ENCODE data around the gene TBC1D22A. TPM values are rescaled to one million over a fixed set of nuclear protein-coding genes. Genes with fewer than 3 reads are reported as not detected.

Gene TBC1D22A
- polyA plus RNA-seq, 2 donors = 15.1 to 17.4 TPM

- Histone ChIP-seq H3K4me1 (ENCODE audit: control insufficient read depth in 2 of 2, insufficient read depth in 2 of 2, low read length in 1 of 2) (peaks cover 7 to 23% of the 10 kb centered on the region in 2 donors), H3K36me3 (ENCODE audit: control insufficient read depth in 2 of 2, insufficient read depth in 2 of 2, low read length in 1 of 2) (peaks cover 0 to 3% of the 10 kb centered on the region in 2 donors), H3K9me3 (ENCODE audit: control insufficient read depth in 2 of 2, insufficient read depth in 1 of 2, low read depth in 1 of 2, low read length in 1 of 2) (no peaks in the 10 kb centered on the region), H3K27me3 (ENCODE audit: control insufficient read depth in 1 of 2, insufficient read depth in 2 of 2, low read length in 2 of 2) (no peaks in the 10 kb centered on the region), H3K27ac (ENCODE audit: low read depth in 2 of 2, low read length in 1 of 2) (peak overlapping the region in 1 of 2 donors; percentile 19), H3K4me3 (ENCODE audit: low read depth in 1 of 2, low read length in 2 of 2) (no peak overlapping the region)
- WGBS, 2 donors = 82 to 87% methylated on average over 5 of the region's 5 CpGs
Measured at GRCh38 chr22:47125603-47126002, 363.2 kb downstream of the TBC1D22A start.

- H3K4me3 ChIP-seq (ENCODE audit: low read depth in 1 of 2, low read length in 2 of 2) = no peak overlapping the region
- H3K27me3 ChIP-seq (ENCODE audit: control insufficient read depth in 1 of 2, insufficient read depth in 2 of 2, low read length in 2 of 2) = no peaks in the 10 kb centered on the region
- H3K36me3 ChIP-seq (ENCODE audit: control insufficient read depth in 2 of 2, insufficient read depth in 2 of 2, low read length in 1 of 2) = peaks cover 0 to 3% of the 10 kb centered on the region in 2 donors
- no peak overlapping the region for H3K27ac ChIP-seq (ENCODE audit: low read depth in 2 of 2, low read length in 1 of 2)
- 94 to 95% methylated on average over 10 of the region's 10 CpGs for WGBS, 2 donors
- peaks cover 7 to 30% of the 10 kb centered on the region in 2 donors for H3K4me1 ChIP-seq (ENCODE audit: control insufficient read depth in 2 of 2, insufficient read depth in 2 of 2, low read length in 1 of 2)
- no peaks in the 10 kb centered on the region for H3K9me3 ChIP-seq (ENCODE audit: control insufficient read depth in 2 of 2, insufficient read depth in 1 of 2, low read depth in 1 of 2, low read length in 1 of 2)
Measured at GRCh38 chr22:47126344-47126811, 363.9 kb downstream of the TBC1D22A start.

- H3K36me3 ChIP-seq (ENCODE audit: control insufficient read depth in 2 of 2, insufficient read depth in 2 of 2, low read length in 1 of 2) = peaks cover 0 to under 1% of the 10 kb centered on the region in 2 donors
- WGBS, 2 donors = 90 to 92% methylated on average over 15 of the region's 15 CpGs
- no peak overlapping the region for H3K4me3 ChIP-seq (ENCODE audit: low read depth in 1 of 2, low read length in 2 of 2)
- no peaks in the 10 kb centered on the region for H3K9me3 ChIP-seq (ENCODE audit: control insufficient read depth in 2 of 2, insufficient read depth in 1 of 2, low read depth in 1 of 2, low read length in 1 of 2)
- H3K27ac ChIP-seq (ENCODE audit: low read depth in 2 of 2, low read length in 1 of 2) = peak overlapping the region in 1 of 2 donors; percentile 62
- no peaks in the 10 kb centered on the region for H3K27me3 ChIP-seq (ENCODE audit: control insufficient read depth in 1 of 2, insufficient read depth in 2 of 2, low read length in 2 of 2)
- H3K4me1 ChIP-seq (ENCODE audit: control insufficient read depth in 2 of 2, insufficient read depth in 2 of 2, low read length in 1 of 2) = peaks cover 7 to 31% of the 10 kb centered on the region in 2 donors
Measured at GRCh38 chr22:47127441-47127871, 365.0 kb downstream of the TBC1D22A start.

DNA sequence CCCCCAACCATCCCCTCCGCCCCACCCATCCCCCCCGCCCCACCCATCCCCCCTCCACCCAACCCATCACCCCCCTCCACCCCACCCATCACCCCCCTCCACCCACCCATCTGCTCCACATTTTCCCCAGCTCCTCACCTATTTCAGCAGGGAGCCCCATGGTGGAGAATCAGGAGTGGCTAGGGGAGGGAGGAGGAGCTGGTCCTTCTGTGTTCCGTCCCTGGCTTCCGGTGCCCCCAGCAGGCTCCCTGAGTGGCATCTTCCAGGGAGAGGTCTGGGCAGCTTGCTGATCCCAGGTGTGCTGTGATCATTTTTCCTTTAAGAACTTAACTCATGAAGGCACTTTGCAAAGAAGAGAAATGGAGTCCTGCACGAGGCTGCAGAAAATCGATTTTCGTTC is 365.8 kb downstream of the TBC1D22A start:
- Histone ChIP-seq H3K4me1 (ENCODE audit: control insufficient read depth in 2 of 2, insufficient read depth in 2 of 2, low read length in 1 of 2) (peaks cover 7 to 28% of the 10 kb centered on the region in 2 donors), H3K36me3 (ENCODE audit: control insufficient read depth in 2 of 2, insufficient read depth in 2 of 2, low read length in 1 of 2) (peaks cover 0 to 2% of the 10 kb centered on the region in 2 donors), H3K27ac (ENCODE audit: low read depth in 2 of 2, low read length in 1 of 2) (peak overlapping the region in 1 of 2 donors; percentile 64), H3K4me3 (ENCODE audit: low read depth in 1 of 2, low read length in 2 of 2) (no peak overlapping the region), H3K9me3 (ENCODE audit: control insufficient read depth in 2 of 2, insufficient read depth in 1 of 2, low read depth in 1 of 2, low read length in 1 of 2) (no peaks in the 10 kb centered on the region), H3K27me3 (ENCODE audit: control insufficient read depth in 1 of 2, insufficient read depth in 2 of 2, low read length in 2 of 2) (no peaks in the 10 kb centered on the region)
- 80 to 82% methylated on average over 5 to 6 of the region's 7 CpGs for WGBS, 2 donors

DNA sequence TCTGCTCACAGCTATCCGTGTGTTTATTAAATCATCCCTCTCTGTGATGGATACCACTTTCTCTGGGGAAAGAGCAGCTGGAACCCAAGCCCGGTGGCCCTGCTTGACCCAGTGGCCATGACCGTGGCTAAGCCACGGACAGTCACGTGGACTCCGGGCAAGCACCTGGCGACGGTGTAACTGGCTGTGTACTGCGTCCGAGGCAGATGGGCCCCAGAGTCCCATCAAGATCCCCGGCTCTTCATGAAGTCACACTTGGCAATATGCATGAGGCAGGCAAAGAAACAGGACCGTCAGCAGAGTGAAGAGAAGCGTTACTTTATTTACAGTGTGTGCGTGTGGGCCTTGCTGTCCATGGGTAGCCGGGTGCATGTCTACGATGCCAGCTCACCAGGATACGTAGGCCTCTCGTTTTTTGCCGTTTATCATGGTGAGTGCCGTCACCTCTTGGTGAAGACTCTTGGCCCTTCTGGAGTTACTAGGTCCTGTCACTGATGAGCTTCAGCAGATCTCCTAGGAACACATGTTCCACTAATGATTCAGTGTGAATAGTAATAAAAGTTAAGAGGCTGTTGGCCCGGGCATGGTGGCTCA is 366.3 kb downstream of the TBC1D22A start:
- H3K9me3 ChIP-seq (ENCODE audit: control insufficient read depth in 2 of 2, insufficient read depth in 1 of 2, low read depth in 1 of 2, low read length in 1 of 2) = no peaks in the 10 kb centered on the region
- 97 to 98% methylated on average over 21 of the region's 21 CpGs for WGBS, 2 donors
- H3K4me3 ChIP-seq (ENCODE audit: low read depth in 1 of 2, low read length in 2 of 2) = no peak overlapping the region
- H3K27me3 ChIP-seq (ENCODE audit: control insufficient read depth in 1 of 2, insufficient read depth in 2 of 2, low read length in 2 of 2) = no peaks in the 10 kb centered on the region
- H3K36me3 ChIP-seq (ENCODE audit: control insufficient read depth in 2 of 2, insufficient read depth in 2 of 2, low read length in 1 of 2) = peaks cover 0 to 2% of the 10 kb centered on the region in 2 donors
- peak overlapping the region in 1 of 2 donors; percentile 64 for H3K27ac ChIP-seq (ENCODE audit: low read depth in 2 of 2, low read length in 1 of 2)
- peaks cover 7 to 26% of the 10 kb centered on the region in 2 donors for H3K4me1 ChIP-seq (ENCODE audit: control insufficient read depth in 2 of 2, insufficient read depth in 2 of 2, low read length in 1 of 2)

DNA sequence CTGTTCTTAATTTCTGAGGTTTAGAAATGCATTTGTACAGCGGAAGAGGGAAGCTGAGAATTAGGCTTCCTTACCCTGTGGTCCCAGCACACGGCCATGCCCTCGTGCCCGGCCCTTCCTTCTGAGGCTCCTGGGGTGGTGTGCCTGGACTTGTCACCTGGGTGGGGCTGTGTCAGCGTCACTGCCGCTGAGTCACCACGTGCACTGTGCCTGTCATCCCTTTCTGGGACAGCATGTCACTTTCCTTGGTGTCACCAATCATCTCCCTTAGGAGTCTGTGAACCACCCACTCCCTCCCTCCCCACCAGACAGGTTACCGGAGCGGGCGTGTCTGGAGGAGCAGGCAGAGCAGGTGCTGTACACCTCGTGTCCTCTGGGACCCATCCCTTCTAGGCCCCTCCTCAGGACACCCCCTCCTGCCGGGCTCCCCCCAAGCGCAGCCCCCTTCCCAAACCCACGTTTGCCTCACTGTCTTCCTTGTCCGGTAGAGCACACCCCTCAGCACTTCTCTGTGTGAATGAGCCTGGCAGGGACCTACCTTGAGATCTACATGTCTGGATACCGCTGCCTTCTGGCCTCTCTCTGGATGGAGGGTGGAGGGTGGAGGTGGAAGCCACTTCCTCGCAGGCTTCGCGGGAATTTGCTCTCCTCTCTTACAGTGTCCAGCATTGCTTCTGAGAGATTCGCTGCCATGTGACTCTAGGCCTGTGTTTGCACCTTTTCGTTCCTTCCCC is 367.6 kb downstream of the TBC1D22A start:
- no peaks in the 10 kb centered on the region for H3K27me3 ChIP-seq (ENCODE audit: control insufficient read depth in 1 of 2, insufficient read depth in 2 of 2, low read length in 2 of 2)
- H3K36me3 ChIP-seq (ENCODE audit: control insufficient read depth in 2 of 2, insufficient read depth in 2 of 2, low read length in 1 of 2) = peaks cover 0 to 2% of the 10 kb centered on the region in 2 donors
- peak overlapping the region; percentile 87 to 93 for H3K27ac ChIP-seq (ENCODE audit: low read depth in 2 of 2, low read length in 1 of 2)
- no peak overlapping the region for H3K4me3 ChIP-seq (ENCODE audit: low read depth in 1 of 2, low read length in 2 of 2)
- H3K4me1 ChIP-seq (ENCODE audit: control insufficient read depth in 2 of 2, insufficient read depth in 2 of 2, low read length in 1 of 2) = peaks cover under 1 to 13% of the 10 kb centered on the region in 2 donors
- WGBS, 2 donors = 58 to 64% methylated on average over 21 of the region's 21 CpGs
- no peaks in the 10 kb centered on the region for H3K9me3 ChIP-seq (ENCODE audit: control insufficient read depth in 2 of 2, insufficient read depth in 1 of 2, low read depth in 1 of 2, low read length in 1 of 2)

GRCh38 chr22:47130883-47131631 is 368.6 kb downstream of the TBC1D22A start:
- peaks cover 0 to 2% of the 10 kb centered on the region in 2 donors for H3K36me3 ChIP-seq (ENCODE audit: control insufficient read depth in 2 of 2, insufficient read depth in 2 of 2, low read length in 1 of 2)
- H3K27me3 ChIP-seq (ENCODE audit: control insufficient read depth in 1 of 2, insufficient read depth in 2 of 2, low read length in 2 of 2) = no peaks in the 10 kb centered on the region
- no peak overlapping the region for H3K4me3 ChIP-seq (ENCODE audit: low read depth in 1 of 2, low read length in 2 of 2)
- peak overlapping the region; percentile 87 to 93 for H3K27ac ChIP-seq (ENCODE audit: low read depth in 2 of 2, low read length in 1 of 2)
- 92 to 93% methylated on average over 16 of the region's 16 CpGs for WGBS, 2 donors
- no peaks in the 10 kb centered on the region for H3K9me3 ChIP-seq (ENCODE audit: control insufficient read depth in 2 of 2, insufficient read depth in 1 of 2, low read depth in 1 of 2, low read length in 1 of 2)
- H3K4me1 ChIP-seq (ENCODE audit: control insufficient read depth in 2 of 2, insufficient read depth in 2 of 2, low read length in 1 of 2) = peaks cover 0 to 12% of the 10 kb centered on the region in 2 donors

GRCh38 chr22:47131632-47132427 is 369.4 kb downstream of the TBC1D22A start:
- H3K4me3 ChIP-seq (ENCODE audit: low read depth in 1 of 2, low read length in 2 of 2) = no peak overlapping the region
- no peaks in the 10 kb centered on the region for H3K27me3 ChIP-seq (ENCODE audit: control insufficient read depth in 1 of 2, insufficient read depth in 2 of 2, low read length in 2 of 2)
- H3K9me3 ChIP-seq (ENCODE audit: control insufficient read depth in 2 of 2, insufficient read depth in 1 of 2, low read depth in 1 of 2, low read length in 1 of 2) = no peaks in the 10 kb centered on the region
- peaks cover 0 to 12% of the 10 kb centered on the region in 2 donors for H3K4me1 ChIP-seq (ENCODE audit: control insufficient read depth in 2 of 2, insufficient read depth in 2 of 2, low read length in 1 of 2)
- 94 to 96% methylated on average over 21 of the region's 21 CpGs for WGBS, 2 donors
- no peak overlapping the region for H3K27ac ChIP-seq (ENCODE audit: low read depth in 2 of 2, low read length in 1 of 2)
- H3K36me3 ChIP-seq (ENCODE audit: control insufficient read depth in 2 of 2, insufficient read depth in 2 of 2, low read length in 1 of 2) = peaks cover 0 to 2% of the 10 kb centered on the region in 2 donors

DNA sequence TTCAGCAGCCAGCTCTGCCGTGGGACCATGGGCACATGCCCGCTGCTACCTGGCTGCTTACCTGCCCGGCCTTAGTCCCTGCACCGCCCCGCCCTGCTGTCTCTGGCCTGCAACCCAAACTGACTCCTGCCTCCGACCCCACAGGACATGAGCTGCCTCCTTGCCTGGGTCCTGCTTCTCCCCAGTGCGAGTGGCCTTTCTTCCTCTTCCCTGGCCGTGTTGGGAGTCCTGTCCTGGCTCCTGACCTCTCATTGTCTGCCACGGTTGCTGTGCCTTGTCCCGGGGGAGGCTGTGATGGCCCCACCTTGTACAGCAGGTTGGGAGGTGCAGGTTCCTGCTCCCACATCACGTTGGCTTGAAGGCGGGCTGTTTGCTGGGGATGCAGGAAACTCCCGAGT is 370.0 kb downstream of the TBC1D22A start:
- no peak overlapping the region for H3K27ac ChIP-seq (ENCODE audit: low read depth in 2 of 2, low read length in 1 of 2)
- no peaks in the 10 kb centered on the region for H3K9me3 ChIP-seq (ENCODE audit: control insufficient read depth in 2 of 2, insufficient read depth in 1 of 2, low read depth in 1 of 2, low read length in 1 of 2)
- 81 to 87% methylated on average over 13 of the region's 13 CpGs for WGBS, 2 donors
- H3K36me3 ChIP-seq (ENCODE audit: control insufficient read depth in 2 of 2, insufficient read depth in 2 of 2, low read length in 1 of 2) = peaks cover 0 to 2% of the 10 kb centered on the region in 2 donors
- peaks cover 0 to 15% of the 10 kb centered on the region in 2 donors for H3K4me1 ChIP-seq (ENCODE audit: control insufficient read depth in 2 of 2, insufficient read depth in 2 of 2, low read length in 1 of 2)
- no peak overlapping the region for H3K4me3 ChIP-seq (ENCODE audit: low read depth in 1 of 2, low read length in 2 of 2)
- no peaks in the 10 kb centered on the region for H3K27me3 ChIP-seq (ENCODE audit: control insufficient read depth in 1 of 2, insufficient read depth in 2 of 2, low read length in 2 of 2)
